ENCODE results near the gene PPT2.

- TF ChIP-seq EZH2 (optimal IDR thresholded peaks at IDR 0.05; ENCODE audit: low read depth, low read length) (no peak), CTCF (IDR thresholded peaks at IDR 0.05; ENCODE audit: low read length) (no peak)
Observed at GRCh38 chr6:32182555-32182981, 28.6 kb downstream of the PPT2 start.
